Brain microvascular endothelial cell (primary cell): ENCODE measurements around the gene TEDC1.

ENCODE experiments used
- DNase-seq: peaks from one replicate; pipeline ENCODE4 v3.0.0-alpha.2; 2020
- H3K27ac ChIP-seq: fragments of 250-450 bp; sonication (Bioruptor Pico); 2 replicates; pipeline ENCODE4 v1.5.1; 2020; ENCODE audit warnings: mild to moderate bottlenecking, moderate library complexity
- H3K27me3 ChIP-seq: fragments of 250-450 bp; sonication (Bioruptor Pico); replicated peaks from 2 replicates; pipeline ENCODE4 v1.5.1; 2020; ENCODE audit warnings: mild to moderate bottlenecking
- H3K36me3 ChIP-seq: fragments of 250-450 bp; sonication (Bioruptor Pico); replicated peaks from 2 replicates; pipeline ENCODE4 v1.5.1; 2020; ENCODE audit warnings: mild to moderate bottlenecking
- H3K4me3 ChIP-seq: 2 replicates; pipeline ENCODE4 v1.5.1; 2011; ENCODE audit warnings: low read depth, mild to moderate bottlenecking, control low read depth, low read length, moderate library complexity
- in situ Hi-C: cut with HindIII; loops from 2 replicates; pipeline ENCODE4 v1.10.0; 2017; ENCODE audit warnings: low sequenced_read_pairs, low pct_ligation_motif_present
- TF ChIP-seq, protein P1 (sequence below): IDR thresholded peaks from 2 replicates; pipeline ENCODE4 v1.5.1; 2011; ENCODE audit warnings: low read depth, mild to moderate bottlenecking, moderate library complexity, low read length, control low read depth, inconsistent platforms; ENCODE audit errors: missing control alignments

The TEDC1 gene

DNA sequence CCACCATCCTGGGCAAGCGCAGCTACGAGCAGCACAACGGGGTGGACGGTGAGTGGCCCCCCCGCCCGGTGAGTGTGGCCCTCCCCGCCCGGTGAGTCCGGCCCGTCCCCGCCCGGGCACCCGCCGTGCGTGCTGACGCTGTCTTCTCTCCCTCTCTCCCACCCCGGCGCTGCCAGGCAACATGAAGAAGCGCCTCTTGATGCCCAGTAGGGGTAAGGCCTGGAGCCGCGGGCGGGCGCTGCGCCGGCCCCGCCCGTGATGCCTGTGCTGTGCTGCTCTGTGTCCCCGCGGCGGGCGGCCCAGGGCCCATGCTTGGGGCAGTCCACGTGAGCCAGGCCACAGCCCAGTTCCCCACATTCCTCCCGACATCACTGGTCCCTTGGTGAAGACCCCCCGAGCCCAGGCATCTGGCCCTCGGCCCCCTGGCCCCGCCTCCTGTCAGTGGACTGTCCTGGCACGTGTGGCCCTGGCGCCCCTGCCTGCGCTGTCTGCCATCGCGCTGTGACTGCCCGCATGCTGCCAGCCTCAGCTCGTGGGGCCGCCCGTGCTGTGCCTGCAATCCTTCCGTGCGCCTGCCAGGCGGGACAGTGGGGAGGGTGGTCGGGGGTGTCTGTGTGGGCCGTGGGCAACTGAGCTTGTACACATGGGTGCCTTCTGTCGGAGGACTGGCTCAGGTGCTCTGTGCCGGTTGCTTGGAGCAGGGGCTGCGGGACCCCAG, 24.4 kb upstream of the TEDC1 start:
- TF ChIP-seq, protein P1, sequence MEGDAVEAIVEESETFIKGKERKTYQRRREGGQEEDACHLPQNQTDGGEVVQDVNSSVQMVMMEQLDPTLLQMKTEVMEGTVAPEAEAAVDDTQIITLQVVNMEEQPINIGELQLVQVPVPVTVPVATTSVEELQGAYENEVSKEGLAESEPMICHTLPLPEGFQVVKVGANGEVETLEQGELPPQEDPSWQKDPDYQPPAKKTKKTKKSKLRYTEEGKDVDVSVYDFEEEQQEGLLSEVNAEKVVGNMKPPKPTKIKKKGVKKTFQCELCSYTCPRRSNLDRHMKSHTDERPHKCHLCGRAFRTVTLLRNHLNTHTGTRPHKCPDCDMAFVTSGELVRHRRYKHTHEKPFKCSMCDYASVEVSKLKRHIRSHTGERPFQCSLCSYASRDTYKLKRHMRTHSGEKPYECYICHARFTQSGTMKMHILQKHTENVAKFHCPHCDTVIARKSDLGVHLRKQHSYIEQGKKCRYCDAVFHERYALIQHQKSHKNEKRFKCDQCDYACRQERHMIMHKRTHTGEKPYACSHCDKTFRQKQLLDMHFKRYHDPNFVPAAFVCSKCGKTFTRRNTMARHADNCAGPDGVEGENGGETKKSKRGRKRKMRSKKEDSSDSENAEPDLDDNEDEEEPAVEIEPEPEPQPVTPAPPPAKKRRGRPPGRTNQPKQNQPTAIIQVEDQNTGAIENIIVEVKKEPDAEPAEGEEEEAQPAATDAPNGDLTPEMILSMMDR: no peak
- H3K27me3 ChIP-seq: no peaks in the 10 kb centered on the region
- H3K4me3 ChIP-seq: no peak overlapping the region
- in situ Hi-C loops: no loop called here
- H3K27ac ChIP-seq: no peak overlapping the region
- DNase-seq: no peak
- H3K36me3 ChIP-seq: peaks cover 48% of the 10 kb centered on the region

DNA sequence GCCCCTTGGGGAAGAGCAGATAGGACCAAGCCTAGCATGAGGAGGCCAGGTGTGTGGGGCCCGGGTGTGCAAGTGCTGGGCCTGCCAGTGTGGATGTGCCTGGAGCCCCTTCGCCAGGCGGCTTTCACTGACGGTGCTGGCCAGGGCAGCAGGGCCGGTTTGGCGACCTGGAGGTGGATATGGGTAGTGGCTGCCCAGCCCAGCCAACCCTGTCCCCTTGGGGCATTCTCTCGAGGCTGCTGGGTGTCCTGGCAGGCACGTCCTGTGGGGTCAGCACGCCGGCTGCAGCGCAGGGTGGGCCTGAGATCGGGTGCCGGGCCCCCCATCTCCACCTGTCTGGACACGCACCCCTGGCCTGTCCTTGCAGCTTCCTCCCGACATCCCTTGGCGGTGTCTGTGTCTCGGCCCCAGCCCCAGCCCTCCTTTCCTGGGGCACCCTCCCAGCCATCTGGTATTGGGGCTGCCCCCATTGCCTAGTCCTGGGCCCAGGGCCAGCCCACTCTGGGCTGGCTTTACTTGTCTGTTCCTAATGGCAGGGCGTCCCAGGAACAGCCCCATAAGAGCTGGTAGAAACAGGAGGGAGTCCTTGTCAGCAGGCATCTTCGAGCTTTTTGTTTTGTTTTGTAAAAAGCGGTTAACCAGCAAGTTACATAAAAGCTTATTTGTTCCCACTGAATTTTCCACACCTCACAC, 23.7 kb upstream of the TEDC1 start:
- peaks cover 46% of the 10 kb centered on the region for H3K36me3 ChIP-seq
- no peak overlapping the region for H3K4me3 ChIP-seq
- TF ChIP-seq, protein P1: no peak
- no peak overlapping the region for H3K27ac ChIP-seq
- DNase-seq: no peak
- no peaks in the 10 kb centered on the region for H3K27me3 ChIP-seq
- in situ Hi-C loops: no loop called here

- Histone ChIP-seq H3K27ac (no peak overlapping the region), H3K4me3 (no peak overlapping the region), H3K27me3 (no peaks in the 10 kb centered on the region), H3K36me3 (peaks cover 43% of the 10 kb centered on the region)
- in situ Hi-C loops: no loop called here
- TF ChIP-seq, protein P1: no peak
- no peak for DNase-seq
Measured at GRCh38 chr14:105467942-105468471, 23.0 kb upstream of the TEDC1 start.

- H3K27me3 ChIP-seq: no peaks in the 10 kb centered on the region
- peaks cover 40% of the 10 kb centered on the region for H3K36me3 ChIP-seq
- DNase-seq: no peak
- H3K4me3 ChIP-seq: no peak overlapping the region
- in situ Hi-C loops: no loop called here
- TF ChIP-seq, protein P1: no peak
- H3K27ac ChIP-seq: no peak overlapping the region
Measured at GRCh38 chr14:105468621-105469241, 22.3 kb upstream of the TEDC1 start.

GRCh38 chr14:105469456-105470349, 21.3 kb upstream of the TEDC1 start:
- in situ Hi-C loops: no loop called here
- DNase-seq: no peak
- no peaks in the 10 kb centered on the region for H3K27me3 ChIP-seq
- H3K27ac ChIP-seq: no peak overlapping the region
- TF ChIP-seq, protein P1: no peak
- no peak overlapping the region for H3K4me3 ChIP-seq
- peaks cover 32% of the 10 kb centered on the region for H3K36me3 ChIP-seq
